T47D (cell line): Measurements from ENCODE around the gene AASS.
"Not testable (repeated sequence)": the region's sequence is repeated elsewhere in the genome, so short reads cannot be mapped to it uniquely, and the experiment has no call there.

Experiments
- DNase-seq, 2 experiments: peaks; one replicate each; pipeline versions ENCODE4 v3.0.0 to v3.0.0-alpha.2; 2011 to 2012; ENCODE audit warnings: low read depth in 1 of 2, low spot score in 1 of 2
- JUND ChIP-seq: IDR thresholded peaks from 2 replicates; pipeline ENCODE4 v1.6.1; 2012; ENCODE audit warnings: low read depth
- in situ Hi-C: cut with HindIII; loops from 2 replicates; pipeline ENCODE4 v1.10.0; 2016; ENCODE audit warnings: low sequenced_read_pairs, low pct_unique_long_range_greater_than_20kb

AASS gene

GRCh38 chr7:122140918-122141317 is 3.1 kb downstream of the AASS start:
- DNase-seq, result no peak
- no peak for TF ChIP-seq JUND
- in situ Hi-C loops, result no loop called here

GRCh38 chr7:122137251-122138077 is 6.6 kb downstream of the AASS start:
- no peak for DNase-seq
- in situ Hi-C loops, result no loop called here
- no peak for TF ChIP-seq JUND

GRCh38 chr7:122136639-122137245 is 7.3 kb downstream of the AASS start:
- no peak for DNase-seq
- in situ Hi-C loops, result no loop called here
- TF ChIP-seq JUND, result no peak

- no peak for TF ChIP-seq JUND
- DNase-seq, result peak in 1 of 2 experiments; percentile 39
- in situ Hi-C loops, result no loop called here
These were observed 8.0 kb downstream of the AASS start for GRCh38 chr7:122136078-122136477.

GRCh38 chr7:122135275-122135674 is 8.8 kb downstream of the AASS start:
- in situ Hi-C loops, result no loop called here
- no peak for TF ChIP-seq JUND

GRCh38 chr7:122134793-122135192 is 9.3 kb downstream of the AASS start:
- DNase-seq, in situ Hi-C loops: not testable (repeated sequence)

More at GRCh38 chr7:122135275-122135674, 8.8 kb downstream of the AASS start:
- peak in 1 of 2 experiments; percentile 64 for DNase-seq

GRCh38 chr7:122133477-122133876 is 10.6 kb downstream of the AASS start:
- in situ Hi-C loops, result no loop called here
- no peak for DNase-seq
- no peak for TF ChIP-seq JUND

- DNase-seq, result no peak
- TF ChIP-seq JUND, result no peak
- in situ Hi-C loops, result no loop called here
These were observed 11.7 kb downstream of the AASS start for GRCh38 chr7:122132341-122132740.

- in situ Hi-C loops, result no loop called here
- no peak for TF ChIP-seq JUND
- no peak for DNase-seq
These were observed 20.3 kb downstream of the AASS start for GRCh38 chr7:122123746-122124145.

GRCh38 chr7:122118757-122119156 is 25.3 kb downstream of the AASS start:
- no peak for TF ChIP-seq JUND
- in situ Hi-C loops, result no loop called here
- no peak for DNase-seq

GRCh38 chr7:122103064-122103463 is 41.0 kb downstream of the AASS start:
- no peak for DNase-seq
- in situ Hi-C loops, result no loop called here
- TF ChIP-seq JUND, result no peak

GRCh38 chr7:122100021-122100420 is 44.0 kb downstream of the AASS start:
- no peak for DNase-seq
- in situ Hi-C loops, result no loop called here
- TF ChIP-seq JUND, result no peak

- no peak for DNase-seq
- in situ Hi-C loops, result no loop called here
These were observed 48.4 kb downstream of the AASS start for GRCh38 chr7:122095642-122096041.

More at GRCh38 chr7:122095642-122096041, 48.4 kb downstream of the AASS start:
- no peak for TF ChIP-seq JUND
